ENCODE results near the gene IGF1R.

IGF1R gene

GRCh38 chr15:98705070-98705469 lies 56.7 kb downstream of the IGF1R start:
- DNase-seq (ENCODE audit: low read depth): no peak

- no peak for DNase-seq (ENCODE audit: low read depth)
Measured at GRCh38 chr15:98706387-98706786, 58.0 kb downstream of the IGF1R start.

- no peak for DNase-seq (ENCODE audit: low read depth)
Measured at GRCh38 chr15:98706986-98707385, 58.6 kb downstream of the IGF1R start.

GRCh38 chr15:98708037-98708590 lies 59.8 kb downstream of the IGF1R start:
- DNase-seq (ENCODE audit: low read depth): no peak

- DNase-seq (ENCODE audit: low read depth): no peak
Measured at GRCh38 chr15:98711810-98712209, 63.5 kb downstream of the IGF1R start.

GRCh38 chr15:98712845-98713584 lies 64.7 kb downstream of the IGF1R start:
- no peak for DNase-seq (ENCODE audit: low read depth)

GRCh38 chr15:98713585-98714001 lies 65.3 kb downstream of the IGF1R start:
- DNase-seq (ENCODE audit: low read depth): no peak

- DNase-seq (ENCODE audit: low read depth): no peak
Measured at GRCh38 chr15:98714922-98715321, 66.6 kb downstream of the IGF1R start.

- no peak for DNase-seq (ENCODE audit: low read depth)
Measured at GRCh38 chr15:98715401-98715800, 67.1 kb downstream of the IGF1R start.

GRCh38 chr15:98715890-98716443 lies 67.6 kb downstream of the IGF1R start:
- DNase-seq (ENCODE audit: low read depth): no peak

- DNase-seq (ENCODE audit: low read depth): no peak
Measured at GRCh38 chr15:98717371-98717770, 69.0 kb downstream of the IGF1R start.

GRCh38 chr15:98717942-98718341 lies 69.6 kb downstream of the IGF1R start:
- no peak for DNase-seq (ENCODE audit: low read depth)

GRCh38 chr15:98718426-98719136 lies 70.2 kb downstream of the IGF1R start:
- DNase-seq (ENCODE audit: low read depth): no peak

GRCh38 chr15:98719137-98719740 lies 70.9 kb downstream of the IGF1R start:
- no peak for DNase-seq (ENCODE audit: low read depth)

GRCh38 chr15:98720031-98720430 lies 71.7 kb downstream of the IGF1R start:
- DNase-seq (ENCODE audit: low read depth): no peak

- DNase-seq (ENCODE audit: low read depth): no peak
Measured at GRCh38 chr15:98720577-98721565, 72.5 kb downstream of the IGF1R start.

GRCh38 chr15:98722209-98722608 lies 73.9 kb downstream of the IGF1R start:
- no peak for DNase-seq (ENCODE audit: low read depth)

- no peak for DNase-seq (ENCODE audit: low read depth)
Measured at GRCh38 chr15:98722645-98723044, 74.3 kb downstream of the IGF1R start.

GRCh38 chr15:98723195-98723594 lies 74.9 kb downstream of the IGF1R start:
- no peak for DNase-seq (ENCODE audit: low read depth)

GRCh38 chr15:98724048-98724447 lies 75.7 kb downstream of the IGF1R start:
- DNase-seq (ENCODE audit: low read depth): no peak

GRCh38 chr15:98724494-98724893 lies 76.2 kb downstream of the IGF1R start:
- DNase-seq (ENCODE audit: low read depth): no peak
